ENCODE results near the gene SORCS2. TPM values are rescaled to one million over a fixed set of nuclear protein-coding genes. Genes with fewer than 3 reads are reported as not detected.

SORCS2 gene
- total RNA-seq, 4 donors from 2014 or later: 0.26 to 17.1 (median 2.9) TPM

DNA sequence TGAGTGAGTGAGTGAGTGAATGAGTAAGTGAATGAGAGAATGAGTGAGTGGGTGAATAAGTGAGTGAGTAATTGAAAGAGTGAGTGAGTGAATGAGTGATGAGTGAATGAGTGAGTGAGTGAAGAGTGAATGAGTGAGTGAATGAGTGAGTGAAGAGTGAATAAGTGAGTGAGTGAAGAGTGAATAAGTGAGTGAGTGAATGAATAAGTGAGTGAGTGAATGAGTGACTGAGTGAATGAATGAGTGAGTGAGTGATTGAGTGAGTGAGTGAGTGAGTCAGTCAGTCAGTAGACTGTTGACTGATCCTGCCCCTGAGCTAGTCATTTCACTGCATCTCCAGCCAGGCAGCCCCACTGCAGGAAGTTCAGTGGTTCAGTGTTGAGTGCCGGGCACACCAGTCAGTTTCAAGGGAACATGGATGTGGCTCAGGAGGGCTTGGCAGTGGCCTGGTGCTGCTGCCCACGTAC lies 470.8 kb downstream of the SORCS2 start:
- Histone ChIP-seq H3K27ac (no peak overlapping the region), H3K36me3 (no peaks in the 10 kb centered on the region), H3K9me3 (no peaks in the 10 kb centered on the region), H3K27me3 (no peaks in the 10 kb centered on the region), H3K4me1 (no peaks in the 10 kb centered on the region), H3K4me3 (no peak overlapping the region)
- no peak for DNase-seq
- intact Hi-C loops (cut with DNase I; ENCODE audit: low total_unique reads): no loop called here
- TF ChIP-seq POLR2A (IDR thresholded peaks at IDR 0.05) (no peak), CTCF (IDR thresholded peaks at IDR 0.05) (no peak)

DNA sequence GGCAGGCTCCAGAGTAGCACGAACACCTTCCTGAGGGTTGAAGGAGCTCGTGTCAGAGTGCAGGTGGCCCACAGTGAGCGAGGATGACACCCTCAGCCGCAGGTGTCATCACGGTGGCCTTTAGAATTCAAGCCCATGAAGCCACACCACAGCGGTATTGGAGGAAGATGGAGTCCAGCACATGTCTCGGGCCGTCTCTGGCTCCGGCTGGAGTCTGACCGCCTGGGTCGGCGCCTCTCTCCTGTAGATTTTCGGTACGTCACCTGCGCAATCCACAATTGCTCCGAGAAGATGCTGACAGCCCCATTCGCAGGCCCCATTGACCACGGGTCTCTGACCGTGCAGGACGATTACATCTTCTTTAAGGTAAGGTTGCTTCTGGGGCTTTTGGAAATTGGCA lies 471.8 kb downstream of the SORCS2 start:
- no peaks in the 10 kb centered on the region for H3K4me1 ChIP-seq
- intact Hi-C loops (cut with DNase I; ENCODE audit: low total_unique reads): no loop called here

GRCh38 chr4:7665321-7665720 lies 473.0 kb downstream of the SORCS2 start:
- no peaks in the 10 kb centered on the region for H3K4me1 ChIP-seq
- H3K9me3 ChIP-seq: no peaks in the 10 kb centered on the region
- no peaks in the 10 kb centered on the region for H3K27me3 ChIP-seq
- TF ChIP-seq POLR2A (IDR thresholded peaks at IDR 0.05): no peak
- TF ChIP-seq CTCF (IDR thresholded peaks at IDR 0.05): no peak
- intact Hi-C loops (cut with DNase I; ENCODE audit: low total_unique reads): no loop called here
- H3K27ac ChIP-seq: no peak overlapping the region
- no peak for DNase-seq
- no peaks in the 10 kb centered on the region for H3K36me3 ChIP-seq
- H3K4me3 ChIP-seq: no peak overlapping the region

More for the DNA sequence above, 471.8 kb downstream of the SORCS2 start:
- H3K9me3 ChIP-seq: no peaks in the 10 kb centered on the region
- H3K27ac ChIP-seq: no peak overlapping the region
- no peak for TF ChIP-seq CTCF (IDR thresholded peaks at IDR 0.05)
- no peak for TF ChIP-seq POLR2A (IDR thresholded peaks at IDR 0.05)
- H3K36me3 ChIP-seq: no peaks in the 10 kb centered on the region
- no peaks in the 10 kb centered on the region for H3K27me3 ChIP-seq
- H3K4me3 ChIP-seq: no peak overlapping the region
- no peak for DNase-seq

DNA sequence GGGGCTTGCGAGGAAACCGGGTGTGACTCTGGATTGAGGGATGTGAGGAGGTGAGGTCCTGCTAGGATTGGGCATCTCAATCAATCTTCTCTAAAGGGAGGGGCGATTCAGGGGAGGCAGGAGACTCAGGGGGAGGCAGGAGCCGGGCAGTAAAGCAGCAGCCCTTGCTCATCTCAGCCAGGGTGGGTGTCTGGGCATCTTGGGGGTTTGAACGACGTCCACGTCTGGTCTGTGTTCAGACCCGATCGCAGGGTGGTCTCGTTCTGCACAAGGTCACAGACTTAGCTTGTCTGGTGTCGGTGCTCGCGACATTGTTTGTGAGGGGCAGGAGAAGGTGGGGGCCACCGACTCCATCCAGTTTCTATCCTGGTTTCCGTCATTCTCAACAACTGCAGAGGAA lies 473.7 kb downstream of the SORCS2 start:
- no peak for DNase-seq
- Histone ChIP-seq H3K36me3 (no peaks in the 10 kb centered on the region), H3K9me3 (no peaks in the 10 kb centered on the region), H3K4me1 (no peaks in the 10 kb centered on the region), H3K27ac (no peak overlapping the region), H3K27me3 (no peaks in the 10 kb centered on the region), H3K4me3 (no peak overlapping the region)
- no peak for TF ChIP-seq POLR2A (IDR thresholded peaks at IDR 0.05)
- intact Hi-C loops (cut with DNase I; ENCODE audit: low total_unique reads): no loop called here

DNA sequence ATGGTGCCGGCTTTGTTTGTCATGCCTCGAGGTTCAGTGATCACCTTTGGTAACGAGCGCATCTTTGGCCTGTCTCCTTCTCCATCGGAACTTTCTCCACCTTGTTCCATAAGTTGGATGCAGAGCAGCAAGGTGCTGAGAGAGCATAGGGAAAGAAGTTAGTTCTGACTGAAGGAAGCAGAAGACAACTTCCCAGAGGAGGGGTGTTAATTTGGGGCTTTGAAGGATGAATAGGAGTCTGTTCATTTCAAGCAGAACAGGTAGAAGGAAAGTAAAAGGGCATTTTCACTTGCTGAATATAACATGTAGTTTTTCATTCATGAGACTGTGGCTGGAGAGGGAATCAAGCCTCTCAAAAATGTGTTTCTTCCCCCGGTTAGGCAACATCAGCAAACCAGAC lies 474.4 kb downstream of the SORCS2 start:
- intact Hi-C loops (cut with DNase I; ENCODE audit: low total_unique reads): no loop called here
- Histone ChIP-seq H3K27me3 (no peaks in the 10 kb centered on the region), H3K4me3 (no peak overlapping the region)

More for the DNA sequence above, 474.4 kb downstream of the SORCS2 start:
- Histone ChIP-seq H3K36me3 (no peaks in the 10 kb centered on the region), H3K27ac (no peak overlapping the region), H3K4me1 (no peaks in the 10 kb centered on the region), H3K9me3 (no peaks in the 10 kb centered on the region)
- TF ChIP-seq POLR2A (IDR thresholded peaks at IDR 0.05): no peak
- no peak for TF ChIP-seq CTCF (IDR thresholded peaks at IDR 0.05)
- no peak for DNase-seq

Measured in uterus (tissue), 4 donors.